Left renal cortex interstitium (tissue), 4 donors: Measurements from ENCODE around the gene TNFRSF25. TPM values are rescaled to one million over a fixed set of nuclear protein-coding genes. Genes with fewer than 3 reads are reported as not detected.

Experiments used
- DNase-seq, 4 donors: peaks; one replicate each; pipeline ENCODE4 v3.0.0-alpha.2; 2013; ENCODE audit warnings: low read depth in 4 of 4, low spot score in 2 of 4, missing footprints in 1 of 4
- polyA plus RNA-seq, 4 donors: library from polyadenylated mRNA; unstranded; fragments of 120-200 nt; gene quantifications; one replicate each; pipeline ENCODE4 v1.2.1, GENCODE V29; 2013; ENCODE audit not compliant: insufficient read length in 4 of 4

Gene TNFRSF25
- polyA plus RNA-seq, 4 donors = 7.0 to 25.9 (median 17.6) TPM

DNA sequence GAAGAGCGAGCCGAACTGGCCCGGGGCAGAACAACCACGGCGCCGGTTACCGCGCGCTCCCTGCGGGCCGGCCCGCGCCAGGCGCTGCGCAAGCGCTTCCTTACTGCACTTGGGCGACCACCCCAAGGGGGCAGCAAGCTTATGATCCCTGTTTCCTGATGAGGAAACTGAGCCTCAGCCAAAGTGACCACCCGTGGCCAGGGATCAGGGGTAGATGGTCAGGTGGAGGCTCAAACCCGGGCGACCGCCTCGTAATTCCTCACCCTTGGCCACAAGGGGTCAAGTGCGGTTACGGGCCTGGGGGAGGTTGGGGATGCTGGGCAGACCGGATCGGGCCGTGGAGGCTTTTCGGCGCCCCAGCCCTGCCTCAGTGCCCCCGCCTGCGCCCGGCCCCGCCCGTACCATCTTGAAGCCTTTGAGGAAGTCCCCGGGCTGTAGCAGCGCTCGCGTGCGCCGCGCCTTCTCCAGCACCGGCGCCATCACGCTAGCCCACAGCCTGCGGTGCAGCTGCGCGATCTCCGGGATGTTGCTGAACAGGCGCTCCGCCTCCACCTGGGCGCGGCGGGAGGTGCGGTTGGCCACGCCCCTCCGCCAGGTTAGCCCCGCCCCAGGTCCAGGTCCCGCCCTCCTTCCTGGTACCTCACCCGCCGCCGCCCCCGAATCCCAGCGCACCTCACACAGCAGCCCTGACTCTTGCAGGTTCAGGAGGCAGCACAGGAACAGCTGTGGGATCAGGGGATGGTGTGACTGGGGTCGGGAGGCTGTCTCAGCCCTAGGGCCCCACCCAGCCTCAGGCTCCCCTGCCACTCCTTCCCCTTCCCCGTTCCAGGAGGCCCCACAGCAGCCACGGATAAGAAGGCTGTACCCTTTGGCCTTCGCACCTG, 5.4 kb upstream of the TNFRSF25 start:
- DNase-seq = no peak

DNA sequence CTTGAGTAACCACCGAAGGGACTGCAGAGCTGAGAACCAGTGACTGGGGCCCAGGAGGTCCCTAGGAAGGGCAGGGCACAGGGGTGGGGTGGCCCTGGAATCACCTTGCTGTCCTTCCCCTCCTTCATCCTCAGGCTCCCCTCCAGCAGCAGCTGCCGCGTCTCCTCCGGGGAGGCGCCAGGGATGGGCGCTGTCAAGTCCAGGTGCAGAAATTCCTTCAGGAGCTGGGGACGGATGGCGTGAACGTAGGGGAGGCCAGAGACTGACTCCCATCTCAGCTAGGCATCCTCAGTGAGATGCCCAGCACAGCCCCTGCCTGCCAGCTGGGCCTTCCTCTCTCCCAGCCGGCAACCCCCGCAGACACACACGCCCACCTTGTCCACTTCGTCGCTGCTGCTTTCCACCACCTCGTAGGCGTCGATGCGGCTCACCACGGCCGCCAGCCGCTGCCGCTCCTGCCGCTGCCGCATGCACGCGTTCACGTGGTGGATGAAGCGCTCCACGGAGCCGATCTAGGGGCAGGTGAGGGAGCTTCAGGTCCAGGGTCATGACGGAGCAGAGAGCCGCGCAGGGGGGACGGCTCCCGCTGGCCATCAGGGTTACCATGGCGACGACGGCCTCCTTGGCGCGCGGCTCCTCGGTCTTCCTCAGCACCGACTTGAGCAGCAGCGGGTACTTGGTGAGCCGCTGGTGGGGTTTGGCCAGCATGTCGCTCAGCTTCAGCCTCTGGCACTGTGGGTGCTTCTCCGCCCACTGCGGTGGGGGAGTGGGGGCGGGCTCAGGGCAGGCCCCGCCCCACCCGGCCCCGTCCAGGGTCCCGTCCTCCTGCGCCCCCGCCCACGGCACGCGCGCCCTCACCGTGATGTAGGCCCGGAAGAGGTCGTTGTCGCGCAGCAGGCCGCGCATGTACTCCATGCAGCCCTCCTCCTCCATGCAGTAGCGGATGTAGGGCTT, 4.4 kb upstream of the TNFRSF25 start:
- DNase-seq = no peak

DNA sequence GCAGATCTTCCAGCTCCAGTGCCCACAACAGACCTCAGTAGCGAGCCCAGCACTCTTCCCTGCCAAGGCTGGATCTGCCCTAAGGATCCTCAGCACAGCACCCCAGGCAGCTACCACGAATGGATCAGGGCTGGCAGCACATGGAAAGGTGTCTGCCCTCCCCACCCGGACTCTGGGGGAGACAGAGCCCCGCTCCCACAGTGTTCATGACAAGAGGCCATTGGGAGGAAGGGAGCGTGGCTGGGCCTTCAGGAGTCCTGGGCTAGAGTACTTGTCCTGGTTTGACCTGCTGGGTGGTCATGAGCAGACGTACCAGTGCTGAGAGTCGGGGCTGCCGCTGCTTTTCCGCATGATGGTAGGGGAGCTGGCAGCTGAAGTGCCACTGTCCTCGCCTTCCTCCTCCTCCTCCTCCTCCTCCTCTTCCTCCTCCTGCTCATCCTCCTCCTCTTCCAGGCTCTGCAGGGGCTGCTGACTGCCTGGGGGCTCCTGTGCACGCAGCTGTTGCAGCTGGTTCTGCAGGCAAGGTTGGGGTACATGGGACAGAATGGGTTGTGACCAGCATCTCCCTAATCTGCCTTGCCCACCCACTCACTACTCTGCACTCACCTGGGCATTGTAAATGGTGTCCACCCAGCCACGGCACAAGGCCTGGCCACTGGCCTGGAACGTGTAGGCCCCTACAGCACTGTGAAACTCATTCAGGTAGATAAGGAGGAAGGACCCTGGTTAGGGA, 2.9 kb upstream of the TNFRSF25 start:
- DNase-seq = no peak

DNA sequence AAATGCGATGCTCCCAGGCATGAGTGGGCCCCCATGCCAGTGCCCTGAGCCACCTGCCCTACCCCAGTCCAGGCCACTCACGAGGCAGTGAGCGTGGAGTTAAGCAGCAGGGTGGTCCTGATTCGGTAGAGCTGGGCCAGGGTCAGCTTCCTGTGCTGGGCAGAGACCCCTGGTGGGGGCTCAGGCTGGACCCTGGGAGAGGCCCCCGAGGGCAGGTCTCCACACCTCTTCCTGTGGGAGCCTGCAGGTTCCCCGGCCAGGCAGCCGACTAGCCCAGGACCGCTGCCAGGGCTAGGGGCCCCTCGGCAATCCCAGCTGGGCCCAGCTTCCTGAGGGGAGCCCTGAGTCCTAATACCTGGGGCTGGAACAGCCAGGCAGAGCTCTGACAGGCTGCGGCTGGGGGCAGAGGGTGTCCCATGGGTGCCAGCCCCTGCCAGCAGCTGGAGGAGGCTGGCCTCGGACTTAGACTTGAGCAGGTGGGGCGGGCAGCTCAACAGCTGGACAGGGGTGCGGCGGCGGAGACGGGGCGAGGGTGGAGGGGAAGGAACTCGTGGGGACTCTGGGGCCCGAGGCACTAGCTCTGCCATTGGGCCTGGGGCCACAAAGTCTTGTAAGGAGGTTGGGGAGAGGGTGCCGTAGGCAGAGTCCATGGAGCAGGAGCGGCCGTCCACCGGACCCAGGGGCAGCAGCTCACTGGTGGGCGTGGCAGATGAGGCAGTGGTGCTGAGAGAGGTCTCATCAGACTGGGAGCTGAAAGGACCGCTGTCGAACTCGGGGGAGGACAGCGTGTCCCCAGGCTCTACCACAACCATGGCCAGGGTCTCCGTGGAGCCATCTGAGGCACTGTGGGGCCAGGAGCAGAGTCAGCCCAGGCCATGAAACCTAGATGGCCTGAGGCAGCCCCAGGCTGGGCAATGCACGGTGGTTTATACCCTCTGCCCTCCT, 2.0 kb upstream of the TNFRSF25 start:
- DNase-seq = no peak

DNA sequence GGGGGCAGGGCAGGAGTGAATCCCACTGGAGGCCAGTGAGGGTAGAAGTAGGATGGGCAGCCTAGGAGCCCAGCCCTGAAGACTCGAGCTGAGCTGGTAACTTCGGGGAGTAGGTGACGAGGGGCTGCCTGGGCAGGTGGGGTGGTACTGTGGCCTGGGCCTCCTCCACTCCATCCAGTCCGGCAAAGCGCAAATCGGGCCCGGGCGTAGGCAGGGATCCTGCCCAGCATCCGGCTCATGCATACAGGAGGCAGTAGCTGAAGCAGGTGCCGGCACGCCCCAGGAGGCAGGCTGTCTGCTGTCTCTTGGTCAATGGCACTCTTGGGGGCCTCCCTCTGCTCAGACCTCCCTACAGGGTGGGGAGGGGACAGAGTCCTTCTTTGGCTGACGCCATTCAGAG, 1.3 kb upstream of the TNFRSF25 start:
- no peak for DNase-seq

DNA sequence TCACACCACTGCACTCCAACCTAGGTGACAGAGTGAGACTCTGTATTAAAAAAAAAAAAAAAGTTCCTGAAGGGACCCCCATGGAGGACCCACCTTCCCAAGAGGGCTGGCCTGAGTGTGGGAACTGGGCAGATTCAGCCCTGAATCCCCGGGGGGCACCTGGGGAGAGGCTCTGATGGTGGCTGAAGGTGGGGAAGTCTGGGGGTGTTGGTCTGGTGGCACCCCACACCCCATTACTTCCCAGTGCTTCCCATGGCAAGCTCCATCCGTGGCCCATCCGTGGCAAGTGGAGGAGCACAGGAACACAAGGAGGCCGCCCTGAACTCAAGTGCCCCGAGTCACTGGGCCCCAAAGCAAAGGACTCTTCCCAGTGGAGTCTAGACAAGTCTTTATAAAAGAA, 778 bp upstream of the TNFRSF25 start:
- no peak for DNase-seq

DNA sequence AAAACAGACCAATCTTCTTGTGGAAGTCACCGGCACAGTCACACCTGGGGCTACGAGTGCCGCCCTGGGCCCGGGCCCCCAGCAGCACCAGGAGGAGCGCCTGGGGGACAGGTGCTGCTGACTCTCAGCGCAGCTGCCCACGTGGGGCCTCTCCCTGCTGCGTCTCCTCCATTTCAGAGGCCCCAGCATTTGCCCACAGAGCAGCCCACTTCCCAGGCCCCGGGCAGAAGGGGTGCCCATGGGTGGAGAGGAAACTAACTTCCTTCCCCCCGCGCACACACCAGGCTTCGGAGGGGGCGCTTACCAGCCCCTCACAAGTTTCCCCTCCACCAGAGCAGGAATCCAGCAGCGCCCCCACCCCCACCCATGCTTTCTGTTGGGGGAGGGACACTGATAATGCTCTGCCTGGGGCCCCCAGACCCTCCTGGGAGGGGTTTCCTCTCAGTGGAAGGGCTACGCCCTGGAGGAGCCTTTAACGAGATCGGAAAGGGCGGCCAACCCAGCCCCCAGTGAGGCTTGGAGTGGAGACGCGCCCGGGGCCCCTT, 440 bp downstream of the TNFRSF25 start:
- no peak for DNase-seq

DNA sequence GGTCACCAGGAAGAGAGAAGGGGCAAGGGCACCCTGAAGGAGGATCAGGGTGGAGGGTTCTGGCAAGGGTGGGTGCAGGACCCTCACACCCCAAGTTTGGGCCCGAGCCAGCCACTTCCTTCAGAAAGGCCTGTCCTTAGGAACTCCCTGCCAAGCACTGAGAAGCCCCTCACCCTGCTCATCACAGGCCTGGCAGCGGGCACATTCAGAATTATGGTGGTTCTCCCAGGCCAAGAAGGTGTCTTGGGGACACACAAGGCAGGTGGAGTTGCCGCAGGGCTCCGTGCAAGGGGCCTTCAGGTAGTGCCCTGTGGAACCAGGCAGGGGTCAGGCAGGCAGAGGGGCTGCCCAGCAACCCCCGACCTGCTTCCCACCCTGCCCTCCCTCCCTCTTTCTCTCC, 1.1 kb downstream of the TNFRSF25 start:
- DNase-seq = no peak

DNA sequence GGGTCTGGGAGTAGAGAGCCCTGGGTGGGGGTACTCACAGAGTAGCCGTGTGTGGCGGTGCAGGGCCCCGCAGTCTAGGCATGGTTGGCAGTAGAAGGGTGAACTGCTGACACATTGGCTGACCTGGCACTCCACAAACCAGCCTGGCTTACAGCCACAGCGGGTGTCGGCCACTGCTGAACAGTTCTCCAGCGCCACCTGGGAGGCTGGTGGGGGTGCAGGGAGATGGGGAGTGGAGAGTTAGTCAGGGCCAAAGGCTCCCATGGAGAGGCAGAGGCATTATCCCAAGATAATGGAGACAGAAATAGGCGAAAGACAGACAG, 1.5 kb downstream of the TNFRSF25 start:
- no peak for DNase-seq

DNA sequence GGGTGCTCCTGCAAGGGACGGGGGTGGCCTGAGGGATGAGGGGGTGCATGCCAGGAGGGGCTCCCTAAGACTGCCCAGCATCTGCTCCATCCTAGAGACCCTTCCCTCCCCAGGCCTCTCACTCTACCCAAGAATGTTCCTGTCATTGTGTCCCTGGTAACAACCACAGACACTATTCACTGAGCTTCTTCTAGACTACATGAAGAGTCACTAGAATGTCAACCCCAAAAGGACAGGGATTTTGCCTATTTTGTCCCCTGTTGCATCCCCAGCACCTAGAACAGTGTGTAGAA, 2.9 kb downstream of the TNFRSF25 start:
- no peak for DNase-seq

DNA sequence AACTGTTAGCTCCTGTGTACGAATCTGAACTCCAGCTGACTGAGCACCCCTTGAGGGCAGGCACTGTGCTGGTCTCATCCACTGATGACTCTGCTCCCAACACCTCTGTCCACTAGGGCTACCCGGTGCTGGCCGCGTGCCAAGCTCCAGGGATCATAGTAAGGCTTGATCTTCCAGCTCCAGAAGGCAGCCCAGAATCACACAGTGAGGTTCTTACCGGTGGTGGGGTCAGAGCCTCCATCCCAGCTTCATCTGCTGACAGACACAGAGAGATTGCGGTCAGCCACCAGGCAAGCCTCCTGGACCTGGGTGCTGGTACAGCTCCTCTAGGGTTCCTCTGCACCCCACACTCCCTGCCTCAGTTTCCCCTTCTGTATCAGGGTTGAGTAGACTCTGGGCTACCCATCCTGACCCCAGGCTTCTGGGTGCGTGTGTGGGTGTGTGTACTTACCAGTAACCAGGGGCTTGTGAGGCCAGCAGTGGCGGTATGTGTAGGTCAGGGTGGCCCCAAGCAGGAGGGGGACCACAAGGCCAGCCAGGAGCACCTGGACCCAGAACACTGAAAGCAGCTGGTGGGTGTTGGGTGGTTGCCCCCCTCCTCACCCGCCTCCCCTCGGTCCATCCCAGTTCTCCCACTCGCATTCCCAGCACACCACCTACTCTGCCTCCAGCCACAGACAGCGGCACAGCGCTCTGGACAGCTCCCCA, 3.4 kb downstream of the TNFRSF25 start:
- DNase-seq = no peak

DNA sequence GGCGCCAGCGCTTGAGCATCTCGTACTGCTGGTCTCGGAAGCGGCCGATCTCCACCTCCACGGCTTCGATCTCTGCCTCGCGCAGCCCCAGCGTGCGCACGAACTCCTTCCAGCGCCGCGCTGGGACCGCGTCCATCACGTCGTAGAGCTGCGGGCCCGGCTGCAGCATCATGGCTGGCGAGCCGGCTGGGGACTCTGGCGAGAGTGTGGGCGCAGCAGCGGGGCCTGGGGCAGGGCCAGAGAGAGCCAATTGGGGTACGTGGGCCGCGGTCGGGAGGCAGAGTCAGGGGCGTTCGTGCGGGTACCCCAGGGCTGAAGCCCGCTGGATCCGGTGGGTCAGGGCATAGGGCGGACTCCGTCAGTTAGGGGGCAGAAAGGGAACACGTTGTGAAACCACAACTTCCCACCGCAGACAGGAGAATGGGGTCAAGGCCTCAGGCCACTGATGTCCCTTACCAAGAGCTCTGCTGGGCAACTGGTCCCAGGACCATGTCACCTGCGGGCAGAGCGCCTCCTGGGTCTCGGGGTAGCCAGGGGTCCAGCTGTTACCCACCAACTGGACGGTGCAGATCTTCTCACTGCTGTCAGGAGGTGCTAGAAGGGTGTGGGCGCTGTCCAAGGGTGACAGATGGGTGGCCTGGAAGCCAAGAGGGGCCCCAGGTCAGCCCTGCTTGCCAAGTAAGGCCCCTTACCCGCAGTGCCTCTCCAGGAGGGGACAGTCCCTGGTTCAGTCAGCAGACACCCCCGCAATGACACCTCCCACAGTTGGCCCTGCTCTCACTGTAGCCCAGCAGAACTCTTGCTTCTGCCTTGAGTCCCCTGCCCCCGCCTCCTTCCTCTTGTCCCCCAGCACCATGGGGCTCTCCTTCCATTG, 4.2 kb downstream of the TNFRSF25 start:
- DNase-seq = no peak

DNA sequence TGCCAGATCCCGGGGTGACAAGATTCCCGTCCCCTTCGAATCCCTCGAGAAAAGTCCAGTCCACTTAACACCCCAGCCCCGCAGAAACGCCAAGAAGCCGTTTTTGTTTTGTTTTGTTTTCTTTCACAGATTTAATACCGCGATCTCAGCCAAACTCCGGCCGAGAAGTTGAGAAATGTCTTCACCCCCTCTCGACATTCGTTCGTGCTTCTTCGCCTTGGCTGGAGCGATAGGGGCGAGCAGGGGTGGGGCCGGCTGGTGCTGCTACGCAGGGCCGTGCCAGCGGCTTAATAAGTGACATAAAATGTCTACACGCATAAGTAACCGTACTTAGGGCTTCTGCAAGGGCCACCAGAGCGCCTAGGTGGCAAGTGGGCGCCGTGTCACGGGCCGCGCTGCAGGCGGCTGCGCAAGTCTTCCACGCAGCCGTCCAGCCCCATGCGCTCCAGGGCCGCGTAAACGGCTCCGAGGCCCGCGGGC, 4.9 kb downstream of the TNFRSF25 start:
- no peak for DNase-seq

DNA sequence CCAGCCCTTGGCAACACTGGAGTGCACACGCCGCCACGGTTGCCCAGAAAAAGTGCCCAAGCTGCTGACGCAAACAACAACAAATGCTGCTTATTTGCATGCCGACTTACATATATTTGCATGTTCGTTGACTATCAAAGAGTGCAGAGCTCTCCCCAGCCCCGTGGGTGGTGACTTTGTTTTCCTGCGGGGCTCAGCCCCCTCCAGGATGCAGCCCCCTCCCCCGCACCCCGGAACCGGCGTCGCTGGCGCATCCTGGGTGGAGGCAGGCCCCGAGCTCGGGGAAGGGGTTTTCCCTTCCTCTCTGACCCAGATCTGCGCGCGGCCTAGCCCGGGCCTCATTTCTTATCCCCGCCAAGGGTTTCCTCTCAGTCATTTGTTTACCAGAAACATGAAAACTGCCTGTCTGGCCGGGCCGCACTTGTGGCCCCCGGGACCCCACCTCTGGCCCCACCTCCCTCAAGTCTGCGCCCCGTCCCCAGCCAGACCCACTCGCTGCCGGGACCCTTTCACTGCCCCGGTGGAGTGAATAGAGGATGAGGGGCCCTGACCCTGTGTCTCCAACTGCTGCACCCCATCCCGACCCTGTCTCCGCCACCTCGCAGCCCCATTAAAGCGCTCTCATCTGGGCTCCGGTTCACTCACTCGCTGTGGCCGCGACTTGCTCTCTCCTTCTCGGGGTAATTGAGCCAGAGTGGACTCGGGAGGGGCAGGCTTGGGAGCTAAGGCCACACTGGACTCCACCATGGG, 5.5 kb downstream of the TNFRSF25 start:
- no peak for DNase-seq

DNA sequence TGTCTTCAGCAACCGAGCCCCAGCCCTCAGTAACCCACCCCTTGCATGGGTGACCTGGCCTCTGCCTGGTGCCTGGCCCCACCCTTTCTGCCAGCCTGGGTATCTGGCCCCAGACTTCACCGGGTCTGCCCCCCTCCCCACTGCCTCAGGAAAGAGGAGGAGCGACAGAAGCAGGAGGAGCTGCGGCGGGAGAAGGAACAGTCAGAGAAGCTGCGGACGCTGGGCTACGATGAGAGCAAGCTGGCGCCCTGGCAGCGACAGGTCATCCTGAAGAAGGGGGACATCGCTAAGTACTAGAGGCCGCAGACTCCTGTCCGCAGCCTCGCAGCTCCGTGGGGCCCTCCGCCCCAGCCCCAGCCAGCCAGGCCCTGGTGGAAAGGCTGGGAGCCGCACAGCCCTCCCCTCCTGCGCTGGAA, 6.1 kb downstream of the TNFRSF25 start:
- DNase-seq = no peak

DNA sequence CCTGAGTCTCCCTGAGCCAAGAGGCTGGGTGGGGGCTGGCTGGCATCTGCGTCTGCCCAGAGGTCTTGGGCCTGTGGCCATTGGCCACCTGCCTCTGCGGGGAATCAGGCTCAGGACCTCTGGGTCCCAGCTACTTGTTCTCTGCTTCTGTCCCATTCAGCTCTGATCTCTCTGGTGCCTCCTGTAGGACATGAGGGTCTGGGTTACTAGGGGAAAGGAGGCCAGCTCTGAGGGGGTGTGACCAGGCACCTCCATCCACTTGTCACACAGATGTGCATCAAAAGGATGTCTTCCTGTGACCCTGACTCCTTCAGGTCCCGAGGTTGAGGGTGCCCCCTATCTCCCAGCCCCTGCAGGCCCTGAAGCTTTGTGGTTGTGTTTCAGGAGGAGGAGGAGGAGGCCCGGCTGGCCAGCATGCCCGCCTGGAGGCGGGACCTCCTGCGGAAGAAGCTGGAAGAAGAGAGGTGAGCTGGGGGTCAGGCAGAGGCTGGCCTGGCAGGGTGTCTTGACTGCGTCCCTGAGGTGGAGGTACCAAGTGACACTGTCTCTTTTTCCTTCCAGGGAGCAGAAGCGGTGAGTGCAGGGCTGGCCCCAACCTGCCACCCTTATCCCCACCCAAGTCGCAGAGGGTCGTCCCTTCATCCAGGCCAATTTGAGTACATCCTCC, 9.0 kb downstream of the TNFRSF25 start:
- DNase-seq = no peak
